ENCODE data around the gene HOXB4.
A peak's percentile ranks its signal among the peaks of the same experiment; 100 is the strongest.

The HOXB4 gene

DNA sequence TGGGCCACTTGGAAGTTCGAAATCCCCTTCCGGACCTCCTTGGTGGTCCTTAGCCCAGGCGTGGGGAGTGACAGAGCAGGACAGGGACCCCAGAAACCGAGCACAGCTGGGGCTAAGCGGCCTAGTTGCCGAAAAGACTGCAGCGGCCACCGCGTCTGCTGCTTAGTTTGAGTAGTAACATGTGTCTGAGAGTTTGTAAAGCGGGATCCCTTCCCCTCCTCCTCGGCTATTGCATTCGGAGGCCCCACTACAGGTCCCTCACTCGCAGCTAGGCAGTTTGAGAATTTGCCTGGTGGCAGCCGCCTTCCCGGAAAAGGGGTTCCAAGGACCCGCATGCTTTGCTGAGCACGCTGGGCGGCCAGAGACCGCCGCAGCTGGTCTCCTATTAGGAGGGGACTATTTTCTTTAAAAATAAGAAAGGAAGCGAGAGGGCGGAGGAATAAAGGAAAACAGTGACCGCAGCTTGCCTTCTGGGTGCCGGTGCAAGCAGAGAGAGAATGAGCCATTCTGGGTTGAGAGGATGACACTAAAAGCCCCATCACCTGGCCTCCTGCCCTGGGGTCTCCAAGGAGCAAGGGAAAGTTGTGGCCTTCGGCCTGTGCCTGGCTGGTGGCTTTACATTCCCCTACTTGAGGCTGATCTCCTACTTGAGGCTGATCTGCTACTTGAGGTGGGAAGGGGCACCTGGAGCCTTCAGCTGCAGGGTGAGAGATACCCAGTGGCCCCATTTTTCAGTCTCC lies 16.6 kb upstream of the HOXB4 start:
- no peak overlapping the region for H3K4me3 ChIP-seq (ENCODE audit: low read depth, low read length)
- TF ChIP-seq CTCF (IDR thresholded peaks at IDR 0.05; ENCODE audit: insufficient read depth, low read depth, low read length, missing control alignments) = no peak
- no peak for DNase-seq (ENCODE audit: low read depth)

GRCh38 chr17:48593840-48594537 lies 15.8 kb upstream of the HOXB4 start:
- peak; percentile 96 for TF ChIP-seq CTCF (IDR thresholded peaks at IDR 0.05; ENCODE audit: insufficient read depth, low read depth, low read length, missing control alignments)
- H3K4me3 ChIP-seq (ENCODE audit: low read depth, low read length) = peak overlapping the region; percentile 44
- peak; percentile 78 for DNase-seq (ENCODE audit: low read depth)

GRCh38 chr17:48593126-48593829 lies 15.1 kb upstream of the HOXB4 start, which contains the start of gene HOXB5:
TSS of gene HOXB5 (minus strand) at chr17:48593779. CDS start at chr17:48593682, 97 bp downstream.
- DNase-seq (ENCODE audit: low read depth) = no peak
- H3K4me3 ChIP-seq (ENCODE audit: low read depth, low read length) = peak within 1 kb of the TSS; percentile 44
- no peak for TF ChIP-seq CTCF (IDR thresholded peaks at IDR 0.05; ENCODE audit: insufficient read depth, low read depth, low read length, missing control alignments)

DNA sequence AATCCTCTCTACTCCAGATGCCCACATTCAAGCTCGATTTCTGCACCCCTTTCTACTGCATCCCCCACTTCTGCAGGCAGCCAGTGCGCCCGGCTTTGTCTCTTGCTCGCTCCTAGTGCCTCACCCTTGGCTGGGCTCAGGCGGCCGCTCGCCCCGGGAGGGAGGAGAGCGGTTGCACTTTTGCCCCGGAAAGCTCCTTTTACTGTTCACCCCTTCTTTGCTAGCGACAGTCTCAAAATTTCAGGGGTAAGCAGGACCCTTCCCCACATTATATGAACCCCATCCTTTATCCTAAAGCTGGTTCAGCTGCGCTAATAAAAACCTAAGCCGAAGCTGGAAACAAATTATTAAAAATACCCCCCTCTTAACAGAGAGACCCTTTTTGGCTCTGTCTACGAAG lies 14.4 kb upstream of the HOXB4 start:
- DNase-seq (ENCODE audit: low read depth) = no peak
- TF ChIP-seq CTCF (IDR thresholded peaks at IDR 0.05; ENCODE audit: insufficient read depth, low read depth, low read length, missing control alignments) = no peak
- no peak overlapping the region; the same call in 1 of the 2 replicates for H3K4me3 ChIP-seq (ENCODE audit: low read depth, low read length)

DNA sequence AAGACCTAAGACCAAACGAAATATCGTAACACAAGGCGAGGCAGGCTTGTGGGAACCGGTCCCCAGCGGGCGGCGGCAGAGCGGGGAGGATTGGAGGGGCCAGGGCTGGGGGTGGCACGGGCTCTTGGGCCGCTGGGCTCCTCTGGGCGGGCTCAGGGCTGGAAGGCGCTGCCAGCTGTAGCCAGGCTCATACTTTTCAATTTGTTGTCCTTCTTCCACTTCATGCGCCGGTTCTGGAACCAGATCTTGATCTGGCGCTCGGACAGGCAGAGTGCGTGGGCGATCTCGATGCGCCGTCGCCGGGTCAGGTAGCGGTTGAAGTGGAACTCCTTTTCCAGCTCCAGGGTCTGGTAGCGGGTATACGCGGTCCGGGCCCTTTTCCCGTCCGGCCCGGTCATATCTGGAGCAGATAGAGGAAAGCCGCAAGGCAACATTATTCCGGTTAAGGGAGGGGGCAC lies 13.9 kb upstream of the HOXB4 start:
- H3K4me3 ChIP-seq (ENCODE audit: low read depth, low read length) = no peak overlapping the region
- no peak for DNase-seq (ENCODE audit: low read depth)
- TF ChIP-seq CTCF (IDR thresholded peaks at IDR 0.05; ENCODE audit: insufficient read depth, low read depth, low read length, missing control alignments) = no peak

DNA sequence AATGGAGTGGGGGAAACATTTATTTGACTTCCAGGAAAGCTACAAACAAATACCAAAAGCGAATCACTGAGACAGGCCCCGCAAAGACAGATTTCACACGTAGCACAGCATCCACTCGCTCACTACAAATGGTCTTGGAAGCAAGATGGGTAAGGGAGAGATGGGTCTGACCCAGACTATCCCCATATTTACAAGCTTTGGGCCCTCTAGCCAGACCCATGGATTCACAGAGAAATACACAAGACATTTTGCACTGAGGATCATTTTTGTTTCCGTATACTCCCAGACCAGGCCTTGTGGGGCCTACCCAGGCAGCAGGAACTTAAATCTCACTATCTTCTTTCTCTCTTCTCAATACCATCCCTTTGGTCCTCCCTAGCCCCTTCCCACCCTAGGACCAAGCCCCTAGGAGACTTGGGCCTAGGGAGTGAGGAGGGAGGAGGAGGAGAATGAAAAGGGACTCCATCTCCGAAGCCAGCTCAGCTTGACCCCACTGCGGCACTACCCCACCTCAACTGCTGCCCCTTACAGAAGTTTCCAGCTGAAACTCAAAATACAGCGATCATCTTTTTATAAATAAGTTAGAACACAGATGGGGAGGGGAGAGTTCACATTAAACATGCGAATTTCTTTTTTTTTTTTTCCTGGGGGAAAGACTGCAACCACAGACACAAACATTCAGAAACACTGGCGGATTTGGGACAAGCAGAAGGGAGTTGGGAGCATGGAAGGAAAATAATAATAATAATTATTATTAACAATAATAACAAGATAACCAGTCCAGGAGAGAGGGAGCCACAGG lies 13.3 kb upstream of the HOXB4 start:
- no peak for DNase-seq (ENCODE audit: low read depth)
- no peak overlapping the region for H3K4me3 ChIP-seq (ENCODE audit: low read depth, low read length)
- TF ChIP-seq CTCF (IDR thresholded peaks at IDR 0.05; ENCODE audit: insufficient read depth, low read depth, low read length, missing control alignments) = no peak

All from GM12865 (cell line).